ENCODE measurements around the gene CDHR2.

CDHR2 gene

GRCh38 chr5:176595386-176595943, 46.3 kb downstream of the CDHR2 start:
- no peak for TF ChIP-seq TCF12 (IDR thresholded peaks at IDR 0.05; ENCODE audit: low read depth)
- TF ChIP-seq RAD21 (IDR thresholded peaks at IDR 0.05; ENCODE audit: low read depth), result no peak

GRCh38 chr5:176596069-176596644, 47.0 kb downstream of the CDHR2 start:
- no peak for TF ChIP-seq TCF12 (IDR thresholded peaks at IDR 0.05; ENCODE audit: low read depth)
- no peak for TF ChIP-seq REST (IDR thresholded peaks at IDR 0.05; ENCODE audit: low read depth)
- TF ChIP-seq NFIC (IDR thresholded peaks at IDR 0.05), result no peak
- TF ChIP-seq YY1 (IDR thresholded peaks at IDR 0.05; ENCODE audit: low read depth), result no peak
- TF ChIP-seq TEAD4 (IDR thresholded peaks at IDR 0.05), result no peak
- no peak for TF ChIP-seq CREB1 (IDR thresholded peaks at IDR 0.05; ENCODE audit: low read depth)
- TF ChIP-seq FOXM1 (IDR thresholded peaks at IDR 0.05; ENCODE audit: borderline replicate concordance, low read depth), result no peak
- no peak for TF ChIP-seq EGR1 (IDR thresholded peaks at IDR 0.05)
- no peak for TF ChIP-seq TAF1 (IDR thresholded peaks at IDR 0.05; ENCODE audit: low read depth)
- TF ChIP-seq ZBTB7A (IDR thresholded peaks at IDR 0.05; ENCODE audit: low read depth), result no peak

GRCh38 chr5:176596689-176597416, 47.7 kb downstream of the CDHR2 start:
- TF ChIP-seq REST (IDR thresholded peaks at IDR 0.05; ENCODE audit: low read depth), result no peak
- no peak for TF ChIP-seq TAF1 (IDR thresholded peaks at IDR 0.05; ENCODE audit: low read depth)
- no peak for TF ChIP-seq MAX (IDR thresholded peaks at IDR 0.05)
- TF ChIP-seq USF1 (IDR thresholded peaks at IDR 0.05), result no peak
- TF ChIP-seq TCF12 (IDR thresholded peaks at IDR 0.05; ENCODE audit: low read depth), result no peak
- no peak for TF ChIP-seq FOXM1 (IDR thresholded peaks at IDR 0.05; ENCODE audit: borderline replicate concordance, low read depth)
- TF ChIP-seq CEBPB (IDR thresholded peaks at IDR 0.05), result no peak
- TF ChIP-seq RAD21 (IDR thresholded peaks at IDR 0.05; ENCODE audit: low read depth), result no peak
- no peak for TF ChIP-seq EP300 (IDR thresholded peaks at IDR 0.05; ENCODE audit: borderline replicate concordance)
- no peak for TF ChIP-seq TEAD4 (IDR thresholded peaks at IDR 0.05)
- no peak for TF ChIP-seq YY1 (IDR thresholded peaks at IDR 0.05; ENCODE audit: low read depth)
- TF ChIP-seq ZBTB7A (IDR thresholded peaks at IDR 0.05; ENCODE audit: low read depth), result no peak
- no peak for TF ChIP-seq EGR1 (IDR thresholded peaks at IDR 0.05)
- TF ChIP-seq CREB1 (IDR thresholded peaks at IDR 0.05; ENCODE audit: low read depth), result no peak
- no peak for TF ChIP-seq NFIC (IDR thresholded peaks at IDR 0.05)

- TF ChIP-seq MAX (IDR thresholded peaks at IDR 0.05) (no peak), TAF1 (IDR thresholded peaks at IDR 0.05; ENCODE audit: low read depth) (no peak), REST (IDR thresholded peaks at IDR 0.05; ENCODE audit: low read depth) (no peak), EP300 (IDR thresholded peaks at IDR 0.05; ENCODE audit: borderline replicate concordance) (no peak)
Observed at GRCh38 chr5:176597417-176598389, 48.6 kb downstream of the CDHR2 start.
